Spleen (tissue), 11 donors: ENCODE data around the gene HEBP1. TPM values are rescaled to one million over a fixed set of nuclear protein-coding genes. Genes with fewer than 3 reads are reported as not detected.
A peak's percentile ranks its signal among the peaks of the same experiment; 100 is the strongest.

ENCODE experiments used
- DNase-seq: peaks from one replicate; pipeline ENCODE4 v3.0.0-alpha.2; 2020
- H3K27ac ChIP-seq, 8 donors: fragments of 200-600 bp; sonication (generic) in 7 of 8; 1 replicate in 4 of 8; 2 replicates in 4 of 8; pipeline versions ENCODE4 v1.5.0 to v1.8.0; 2016 to 2021; ENCODE audit warnings: inconsistent platforms in 4 of 8, mild to moderate bottlenecking in 4 of 8, moderate library complexity in 1 of 8
- H3K27me3 ChIP-seq, 7 donors: fragments of 200-600 bp; sonication (generic) in 6 of 7; replicated peaks in 1 of 7; 1 replicate in 4 of 7; 2 replicates in 3 of 7; pipeline versions ENCODE4 v1.5.0 to v1.8.0; 2016 to 2021; ENCODE audit warnings: inconsistent platforms in 3 of 7, mild to moderate bottlenecking in 1 of 7
- H3K36me3 ChIP-seq, 6 donors: fragments of 200-600 bp; sonication (generic) in 5 of 6; 1 replicate in 4 of 6; 2 replicates in 2 of 6; pipeline versions ENCODE4 v1.5.0 to v1.8.0; 2016 to 2021; ENCODE audit warnings: inconsistent platforms in 2 of 6
- H3K4me1 ChIP-seq, 6 donors: fragments of 200-600 bp; sonication (generic) in 5 of 6; 1 replicate in 3 of 6; 2 replicates in 3 of 6; pipeline versions ENCODE4 v1.5.0 to v1.8.0; 2016 to 2021; ENCODE audit warnings: inconsistent platforms in 3 of 6
- H3K4me3 ChIP-seq, 8 donors: fragments of 200-600 bp; sonication (generic) in 7 of 8; 1 replicate in 4 of 8; 2 replicates in 4 of 8; pipeline versions ENCODE4 v1.5.0 to v1.8.0; 2016 to 2021; ENCODE audit warnings: inconsistent platforms in 4 of 8, mild to moderate bottlenecking in 4 of 8, moderate library complexity in 2 of 8
- H3K9me3 ChIP-seq, 8 donors: fragments of 200-600 bp; sonication (generic) in 7 of 8; 1 replicate in 4 of 8; 2 replicates in 4 of 8; pipeline versions ENCODE4 v1.5.0 to v1.8.0; 2016 to 2021; ENCODE audit warnings: inconsistent platforms in 4 of 8
- CTCF ChIP-seq, 11 experiments: fragments of 200-600 bp in 7 of 11; fragments of 450-650 bp in 4 of 11; sonication (generic) in 4 of 11; IDR thresholded peaks in 8 of 11; conservative IDR thresholded peaks in 3 of 11; 1 replicate in 7 of 11; 2 replicates in 4 of 11; pipeline versions ENCODE4 v1.4.0 to v1.8.0; 2016 to 2021; ENCODE audit warnings: antibody characterized with exemption in 11 of 11, inconsistent platforms in 4 of 11, mild to moderate bottlenecking in 1 of 11
- POLR2A ChIP-seq, 3 donors: fragments of 450-650 bp; IDR thresholded peaks; one replicate each; pipeline ENCODE4 v1.5.1; 2017; ENCODE audit warnings: antibody characterized with exemption in 3 of 3, mild to moderate bottlenecking in 1 of 3
- POLR2AphosphoS5 ChIP-seq, 3 donors: sonication (generic); formaldehyde crosslinking; IDR thresholded peaks; one replicate each; pipeline ENCODE4 v1.5.1; 2017; ENCODE audit warnings: antibody characterized with exemption in 3 of 3
- WGBS, 5 donors: extraction: QIAGEN DNeasy Blood & Tissue Kit in 3 of 5; methylation state at CpG; one replicate each; pipeline versions ENCODE4 v1.1.5 to v1.1.7; 2013 to 2018; 5-methylcytosine and 5-hydroxymethylcytosine counted together
- intact Hi-C: fragments of 100-400 bp; cut with DNase I; formaldehyde crosslinking; loops from one replicate; pipeline ENCODE4 v1.15.0; 2023; ENCODE audit warnings: low total_unique reads
- polyA plus RNA-seq, 3 donors: library from polyadenylated mRNA; stranded (reverse); fragments of 200-250 nt; gene quantifications; one replicate each; pipeline ENCODE4 v1.2.1, GENCODE V29; 2013
- total RNA-seq, 7 donors: library from RNA; depleted of rRNA in 3 of 7; stranded (reverse); fragments of >200 nt in 3 of 7; fragmentation: NEBNext Ultra II Directional in 4 of 7; extraction: Animal tissue kit (Norgen Biotek cat#: 25700) in 4 of 7; gene quantifications; one replicate each; pipeline versions ENCODE4 v1.1.0 to v1.2.1, GENCODE V29; 2016 to 2021
- donor health status: healthy with polysubstance abuse.
- donor health status: DM: no; HTN: no; CAD: no; lungs with moderate emphysema.
- donor health status: DM: no; HTN: no; CAD: no.
- donor health status: Bipolar disorder and iron deficiency.
- donor health status: healthy.
- donor health status: DM: no; HTN: no; CAD: no.
- donor health status: DM: yes; HTN: yes; CAD: no.

HEBP1 gene
- total and polyA plus RNA-seq, 10 donors: 25.1 to 79.4 (median 60.1) TPM

DNA sequence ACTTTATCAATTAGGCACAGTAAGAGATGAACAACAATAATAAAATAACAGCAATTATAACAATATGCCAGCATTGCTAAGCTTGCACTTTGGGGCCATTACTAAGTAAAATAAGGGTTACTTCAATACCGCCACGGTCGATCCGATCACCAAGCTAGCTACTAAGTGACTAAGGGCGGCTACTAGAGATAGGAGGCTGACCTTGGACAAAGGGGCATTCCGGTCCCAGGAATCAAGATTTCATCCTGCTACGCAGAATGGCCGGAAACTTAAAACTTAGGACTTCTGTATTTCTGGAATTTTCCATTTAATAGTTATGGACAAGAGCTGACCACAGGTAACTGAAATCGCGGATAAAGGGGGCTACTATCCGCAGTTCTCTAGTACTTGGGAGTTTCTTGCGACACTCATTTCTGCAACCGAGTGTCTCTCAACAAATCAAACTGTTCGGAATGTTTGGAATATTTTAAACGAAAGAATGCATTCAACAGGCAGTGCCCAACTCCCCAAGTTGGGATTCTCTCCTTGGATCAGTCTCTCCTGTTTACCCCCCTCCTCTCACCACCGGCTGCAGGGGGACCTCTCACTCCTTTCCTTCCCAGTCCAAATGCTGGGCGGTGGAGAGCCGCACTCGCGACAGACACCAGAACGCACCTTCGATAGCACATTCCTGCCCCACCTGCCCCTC, 650 bp downstream of the HEBP1 start:
- no peak for TF ChIP-seq POLR2AphosphoS5 (IDR thresholded peaks at IDR 0.05)
- no peak for TF ChIP-seq POLR2A (IDR thresholded peaks at IDR 0.05)
- TF ChIP-seq CTCF (IDR thresholded peaks at IDR 0.05 in 8 of 11, conservative IDR thresholded peaks at IDR 0.05 in 3 of 11): no peak
- intact Hi-C loops: no loop called here
- WGBS, 5 donors: 29 to 40% (median 35%) methylated on average over 22 of the region's 22 CpGs

DNA sequence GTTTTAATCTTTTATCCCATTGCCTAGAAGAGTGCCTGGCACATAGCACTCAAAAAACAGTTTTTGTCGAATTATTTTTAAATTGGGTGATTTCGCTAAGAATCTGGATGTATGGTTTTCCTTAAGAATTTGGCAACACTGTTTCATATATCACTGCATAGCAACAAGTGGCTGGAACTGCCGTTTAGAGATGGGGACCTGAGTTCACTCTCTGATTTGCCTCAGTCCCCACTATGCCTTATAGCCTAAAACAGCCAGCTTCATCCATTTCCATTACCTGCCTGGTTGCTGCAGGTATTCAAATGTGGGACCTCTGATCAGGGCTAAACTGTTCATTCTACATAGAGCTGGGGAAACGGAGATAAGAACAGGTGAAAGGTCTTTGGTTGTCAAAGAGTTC, 1.8 kb downstream of the HEBP1 start:
- WGBS, 5 donors: 81 to 93% (median 89%) methylated on average over 4 of the region's 4 CpGs
- Histone ChIP-seq H3K4me1 (peaks cover 20 to 81% (median 52%) of the 10 kb centered on the region in 6 donors), H3K36me3 (no peaks in the 10 kb centered on the region), H3K9me3 (no peaks in the 10 kb centered on the region), H3K27ac (peak overlapping the region in 3 of 8 donors; percentile 32 to 95 (median 94)), H3K4me3 (peak overlapping the region in 4 of 8 donors; percentile 59 to 79 (median 72)), H3K27me3 (no peaks in the 10 kb centered on the region)
- intact Hi-C loops: no loop called here
- DNase-seq: no peak
- no peak for TF ChIP-seq POLR2A (IDR thresholded peaks at IDR 0.05)
- no peak for TF ChIP-seq POLR2AphosphoS5 (IDR thresholded peaks at IDR 0.05)
- TF ChIP-seq CTCF (IDR thresholded peaks at IDR 0.05 in 8 of 11, conservative IDR thresholded peaks at IDR 0.05 in 3 of 11): no peak

More for the DNA sequence above, 650 bp downstream of the HEBP1 start:
- Histone ChIP-seq H3K27ac (peak overlapping the region; percentile 53 to 96 (median 90)), H3K27me3 (no peaks in the 10 kb centered on the region), H3K4me1 (peaks cover 20 to 71% (median 52%) of the 10 kb centered on the region in 6 donors), H3K36me3 (no peaks in the 10 kb centered on the region), H3K4me3 (peak overlapping the region; percentile 56 to 79 (median 70)), H3K9me3 (no peaks in the 10 kb centered on the region)
- DNase-seq: no peak

GRCh38 chr12:12997734-12998133, 2.3 kb downstream of the HEBP1 start:
- 26 to 79% (median 72%) methylated on average over 2 of the region's 2 CpGs for WGBS, 5 donors
- Histone ChIP-seq H3K4me1 (peaks cover 20 to 87% (median 54%) of the 10 kb centered on the region in 6 donors), H3K9me3 (no peaks in the 10 kb centered on the region), H3K4me3 (peak overlapping the region in 3 of 8 donors; percentile 71 to 79 (median 74)), H3K27ac (peak overlapping the region in 6 of 8 donors; percentile 11 to 95 (median 32)), H3K27me3 (no peaks in the 10 kb centered on the region), H3K36me3 (no peaks in the 10 kb centered on the region)
- no peak for TF ChIP-seq CTCF (IDR thresholded peaks at IDR 0.05 in 8 of 11, conservative IDR thresholded peaks at IDR 0.05 in 3 of 11)
- TF ChIP-seq POLR2A (IDR thresholded peaks at IDR 0.05): no peak
- no peak for TF ChIP-seq POLR2AphosphoS5 (IDR thresholded peaks at IDR 0.05)
- intact Hi-C loops: no loop called here
- no peak for DNase-seq

- peak overlapping the region in 3 of 8 donors; percentile 71 to 79 (median 74) for H3K4me3 ChIP-seq
- WGBS, 5 donors: 36 to 47% (median 42%) methylated on average over 3 of the region's 3 CpGs
- H3K4me1 ChIP-seq: peaks cover 20 to 88% (median 55%) of the 10 kb centered on the region in 6 donors
- no peaks in the 10 kb centered on the region for H3K27me3 ChIP-seq
- peak overlapping the region in 7 of 8 donors; percentile 11 to 95 (median 32) for H3K27ac ChIP-seq
- no peak for DNase-seq
- intact Hi-C loops: no loop called here
- TF ChIP-seq CTCF (IDR thresholded peaks at IDR 0.05 in 8 of 11, conservative IDR thresholded peaks at IDR 0.05 in 3 of 11) (no peak), POLR2AphosphoS5 (IDR thresholded peaks at IDR 0.05) (no peak), POLR2A (IDR thresholded peaks at IDR 0.05) (no peak)
- no peaks in the 10 kb centered on the region for H3K36me3 ChIP-seq
- H3K9me3 ChIP-seq: no peaks in the 10 kb centered on the region
These were observed 2.9 kb downstream of the HEBP1 start for GRCh38 chr12:12997156-12997555.
